ENCODE results near the gene GMFB.
"Not testable (repeated sequence)": the region's sequence is repeated elsewhere in the genome, so short reads cannot be mapped to it uniquely, and the experiment has no call there.

GMFB gene

DNA sequence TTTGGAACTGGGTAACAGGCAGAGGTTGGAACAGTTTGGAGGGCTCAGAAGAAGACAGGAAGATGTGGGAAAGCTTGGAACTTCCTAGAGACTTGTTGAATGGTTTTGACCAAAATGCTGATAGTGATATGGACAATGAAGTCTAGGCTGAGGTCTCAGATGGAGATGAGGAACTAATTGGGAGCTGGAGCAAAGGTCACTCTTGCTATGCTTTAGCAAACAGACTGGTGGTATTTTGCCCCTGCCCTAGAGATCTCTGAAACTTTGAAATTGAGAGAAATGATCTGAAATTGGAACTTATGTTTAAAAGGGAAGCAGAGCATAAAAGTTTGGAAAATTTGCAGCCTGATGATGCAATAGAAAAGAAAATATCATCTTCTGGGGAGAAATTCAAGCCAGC lies 30.2 kb downstream of the GMFB start:
- not testable (repeated sequence) for DNase-seq (ENCODE audit: low read depth, low spot score)

DNA sequence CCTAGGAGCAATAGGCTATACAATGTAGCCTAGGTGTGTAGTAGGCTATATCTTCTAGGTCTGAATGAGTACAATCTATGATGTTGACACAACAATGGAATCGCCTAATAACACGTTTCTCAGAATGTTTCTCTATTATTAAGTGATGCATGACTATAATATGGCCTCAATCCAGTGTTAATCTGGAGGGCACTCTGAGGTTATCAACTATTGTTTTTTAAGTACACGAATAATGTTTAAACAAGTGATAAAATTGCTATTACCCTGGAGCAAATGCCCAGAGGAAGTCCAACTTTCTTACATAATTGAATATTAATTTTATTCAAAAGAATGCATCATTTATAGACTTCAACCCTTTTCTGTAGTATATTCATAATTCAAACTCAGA lies 31.2 kb downstream of the GMFB start:
- DNase-seq (ENCODE audit: low read depth, low spot score): no peak

DNA sequence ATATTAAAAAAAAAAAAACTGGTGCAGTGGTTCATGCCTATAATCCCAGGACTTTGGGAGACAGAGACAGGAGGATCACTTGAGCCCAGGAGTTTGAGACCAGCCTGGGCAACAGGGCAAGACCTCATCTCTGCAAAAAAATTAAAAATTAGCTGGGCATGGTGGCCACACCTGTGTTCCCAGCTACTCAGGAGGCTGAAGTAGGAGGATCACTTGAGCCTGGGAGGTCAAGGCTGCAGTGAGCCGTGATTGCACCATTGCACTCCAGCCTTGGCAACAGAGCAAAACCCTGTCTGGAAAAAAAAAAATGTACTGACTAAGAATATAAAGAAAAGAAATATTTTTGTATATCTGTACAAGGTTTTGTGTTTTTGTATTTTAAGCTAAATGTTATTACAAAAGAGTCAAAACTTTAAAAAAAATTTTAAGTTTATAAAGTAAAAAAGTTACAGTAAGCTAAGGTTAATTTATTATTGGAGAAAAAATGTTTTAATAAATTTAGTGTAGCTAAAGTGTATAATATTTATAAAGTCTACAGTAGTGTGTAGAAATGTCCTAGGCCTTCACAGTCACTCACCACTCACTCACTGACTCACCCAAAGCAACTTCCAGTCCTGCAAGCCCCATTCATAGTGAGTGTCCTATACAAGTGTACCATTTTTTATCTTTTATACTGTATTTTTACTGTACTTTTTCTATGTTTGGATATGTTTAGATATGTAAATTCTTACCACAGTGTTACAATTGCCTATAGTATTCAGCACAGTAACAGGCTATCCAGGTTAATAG lies 31.8 kb downstream of the GMFB start:
- not testable (repeated sequence) for DNase-seq (ENCODE audit: low read depth, low spot score)

DNA sequence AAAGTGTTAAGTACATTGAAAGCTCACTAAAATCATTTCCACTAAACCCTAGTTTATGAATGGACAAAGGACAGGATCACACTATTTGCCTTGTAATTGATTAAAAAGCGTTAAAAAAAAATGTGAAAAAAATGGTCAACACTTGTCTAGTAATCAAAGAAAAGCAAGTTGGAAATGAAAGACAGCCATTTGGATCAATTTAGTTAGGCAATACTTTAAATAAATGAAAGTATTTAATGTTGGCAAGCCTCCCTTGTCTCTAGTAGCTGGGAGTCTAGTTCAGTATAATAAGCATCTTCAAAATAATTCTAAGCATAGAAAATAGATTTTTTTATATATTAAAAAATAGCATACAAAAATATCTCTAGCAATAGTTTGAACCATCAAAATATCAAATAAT lies 33.4 kb downstream of the GMFB start:
- DNase-seq (ENCODE audit: low read depth, low spot score): no peak

DNA sequence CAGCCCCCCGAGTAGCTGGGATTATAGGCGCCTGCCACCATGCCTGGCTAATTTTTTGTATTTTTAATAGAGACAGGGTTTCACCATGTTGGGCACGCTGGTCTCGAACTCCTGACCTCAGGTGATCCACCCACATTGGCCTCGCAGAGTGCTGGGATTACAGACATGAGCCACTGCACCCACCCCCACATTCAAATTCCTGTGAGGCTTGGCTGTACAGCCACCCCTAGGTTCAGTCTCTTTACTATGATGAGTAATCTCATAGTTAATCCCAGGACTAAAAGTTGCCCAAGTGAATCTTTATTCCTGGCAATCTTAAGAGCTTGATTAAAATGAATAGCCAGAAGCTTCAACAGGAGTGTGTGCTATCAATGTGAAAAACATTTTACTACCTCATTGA lies 34.8 kb downstream of the GMFB start:
- not testable (repeated sequence) for DNase-seq (ENCODE audit: low read depth, low spot score)

DNA sequence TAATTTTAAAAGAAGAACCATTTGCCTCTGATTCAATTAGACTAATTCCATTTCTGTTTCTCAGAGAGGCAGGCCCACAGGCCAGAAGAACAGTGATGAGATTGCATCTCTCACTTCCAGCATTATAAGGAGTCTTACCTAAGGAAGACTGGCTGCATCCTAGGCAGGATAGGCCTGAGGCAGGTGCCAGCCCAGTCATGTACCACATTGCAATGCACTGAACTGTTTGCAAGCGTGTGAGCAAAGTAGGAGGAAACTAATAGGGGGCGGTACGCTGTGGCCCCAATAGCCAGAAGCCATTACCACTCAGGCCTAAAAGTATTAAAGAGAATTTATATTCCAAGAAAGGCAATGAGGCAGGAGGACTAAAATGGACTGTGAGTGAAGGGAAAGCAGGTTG lies 35.5 kb downstream of the GMFB start:
- DNase-seq (ENCODE audit: low read depth, low spot score): no peak

DNA sequence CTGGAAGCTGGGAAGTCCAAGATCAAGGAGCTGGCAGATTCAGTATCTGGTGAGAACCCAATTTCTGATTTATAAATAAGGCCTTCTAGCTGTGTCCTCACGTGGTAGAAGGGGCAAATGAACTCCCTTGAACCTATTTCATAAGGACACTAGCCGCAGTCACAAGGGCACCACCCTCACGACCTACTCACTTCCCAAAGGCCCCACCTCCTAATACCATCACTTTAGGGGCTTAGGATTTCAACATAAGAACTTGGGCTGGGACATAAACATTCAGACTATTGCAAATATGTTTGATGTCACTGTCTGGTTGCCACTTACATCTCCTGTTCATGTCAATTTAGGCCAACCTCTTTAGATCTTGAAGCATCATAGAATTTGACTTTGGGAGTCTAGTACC lies 36.8 kb downstream of the GMFB start:
- DNase-seq (ENCODE audit: low read depth, low spot score): no peak

DNA sequence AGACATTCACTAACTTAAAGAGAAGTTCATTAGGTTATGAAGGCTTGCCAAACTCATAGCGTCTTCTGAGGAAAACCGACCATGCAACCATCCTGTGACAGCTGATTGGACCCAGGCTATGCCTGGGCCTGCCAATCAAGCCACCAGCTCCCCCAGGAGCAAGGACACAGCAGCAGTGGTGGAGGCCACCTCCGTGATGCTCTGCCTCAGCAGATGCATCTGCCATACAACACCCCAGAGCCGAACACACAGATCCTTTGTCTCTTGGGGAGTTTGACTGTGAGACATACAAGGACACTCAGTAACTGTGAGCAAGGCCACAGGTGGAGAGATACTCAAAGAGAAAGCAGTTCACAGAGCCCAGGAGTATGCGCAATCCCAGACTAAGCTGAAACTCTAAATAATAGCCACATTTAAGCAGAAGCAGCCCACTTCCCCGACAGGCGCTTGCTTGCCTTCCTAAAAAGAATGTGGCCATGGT lies 37.6 kb downstream of the GMFB start:
- DNase-seq (ENCODE audit: low read depth, low spot score): no peak

DNA sequence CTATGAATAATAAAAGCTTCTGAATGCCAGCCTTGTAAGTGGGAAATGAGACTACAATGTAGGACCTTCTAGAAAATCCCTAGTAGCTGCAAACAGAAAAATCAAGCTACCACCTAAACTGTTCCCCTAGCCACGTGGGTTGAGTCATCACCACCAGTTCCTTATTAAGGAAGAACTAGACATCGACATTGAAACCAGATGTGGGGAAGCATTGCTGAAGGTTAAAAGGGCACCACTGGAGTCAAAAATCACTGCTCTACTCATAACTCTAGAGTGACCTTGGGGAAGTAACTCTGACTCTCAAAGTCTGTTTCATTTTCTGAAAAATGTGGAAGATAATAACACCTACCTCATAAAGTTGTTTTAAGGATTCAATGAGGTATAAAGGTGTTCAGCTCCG lies 38.2 kb downstream of the GMFB start:
- DNase-seq (ENCODE audit: low read depth, low spot score): no peak

DNA sequence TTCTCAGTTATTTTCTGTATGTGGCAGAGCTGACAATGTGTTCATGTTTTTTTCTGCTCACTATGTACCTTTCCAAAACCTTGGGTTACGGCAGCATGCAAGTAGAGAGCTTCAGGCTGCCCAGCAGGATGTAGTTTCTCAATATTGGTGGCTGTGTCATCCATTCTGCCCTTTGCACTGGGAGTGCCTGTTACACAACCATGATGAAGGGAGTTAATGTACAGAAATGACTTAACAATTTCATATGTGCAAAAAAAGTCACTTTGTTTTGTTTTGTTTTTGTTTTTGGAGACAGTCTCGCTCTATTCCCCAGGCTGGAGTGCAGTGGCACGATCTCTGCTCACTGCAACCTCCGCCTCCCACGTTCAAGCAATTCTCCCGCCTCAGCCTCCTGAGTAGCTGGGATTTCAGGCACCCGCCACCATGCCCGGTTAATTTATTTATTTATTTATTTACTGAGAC lies 41.5 kb downstream of the GMFB start:
- DNase-seq (ENCODE audit: low read depth, low spot score): no peak

DNA sequence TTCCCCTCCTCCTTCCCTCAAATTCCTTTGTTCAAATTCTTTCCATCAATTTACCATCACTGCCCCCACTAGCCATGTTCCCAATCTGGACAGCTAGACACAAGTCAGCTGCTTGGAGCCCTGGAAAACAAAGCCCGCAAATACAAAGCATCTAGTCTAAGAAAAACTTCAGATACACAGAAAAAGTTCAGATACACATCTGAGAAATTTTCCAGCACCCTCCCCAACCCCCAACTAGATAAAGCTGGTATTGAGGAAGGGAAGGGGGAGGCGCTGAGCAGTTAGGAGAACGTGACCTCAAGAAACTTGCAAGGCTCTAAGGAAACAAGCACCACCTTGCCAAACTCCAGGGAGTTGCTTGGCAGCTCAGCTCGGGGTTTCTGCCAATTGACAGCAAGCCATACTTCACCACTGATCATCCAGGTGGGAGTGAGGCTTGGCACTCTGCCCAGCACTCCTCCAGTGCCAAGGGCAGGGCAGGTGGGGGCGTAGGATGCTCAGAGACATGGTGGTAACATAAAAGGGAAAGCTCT lies 42.6 kb downstream of the GMFB start:
- no peak for DNase-seq (ENCODE audit: low read depth, low spot score)

DNA sequence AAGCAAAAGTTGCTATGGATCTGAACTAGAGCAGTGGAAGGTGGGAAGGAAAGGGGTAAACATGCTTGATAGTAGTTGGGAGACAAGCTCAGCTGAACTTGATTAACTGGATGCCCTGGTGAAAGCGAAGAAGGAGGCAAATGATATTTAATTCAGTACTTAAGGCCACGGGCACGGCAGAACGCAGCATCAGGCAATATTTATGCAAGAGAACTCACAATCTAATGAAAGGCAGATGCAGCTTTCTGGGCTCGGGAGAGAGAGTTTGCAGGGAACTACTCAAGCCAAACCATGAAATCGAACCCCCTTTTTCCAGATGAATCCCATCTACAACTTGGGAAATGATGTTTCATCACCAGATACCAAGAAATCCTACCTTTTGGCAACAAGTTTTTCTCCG lies 44.1 kb downstream of the GMFB start:
- DNase-seq (ENCODE audit: low read depth, low spot score): no peak

DNA sequence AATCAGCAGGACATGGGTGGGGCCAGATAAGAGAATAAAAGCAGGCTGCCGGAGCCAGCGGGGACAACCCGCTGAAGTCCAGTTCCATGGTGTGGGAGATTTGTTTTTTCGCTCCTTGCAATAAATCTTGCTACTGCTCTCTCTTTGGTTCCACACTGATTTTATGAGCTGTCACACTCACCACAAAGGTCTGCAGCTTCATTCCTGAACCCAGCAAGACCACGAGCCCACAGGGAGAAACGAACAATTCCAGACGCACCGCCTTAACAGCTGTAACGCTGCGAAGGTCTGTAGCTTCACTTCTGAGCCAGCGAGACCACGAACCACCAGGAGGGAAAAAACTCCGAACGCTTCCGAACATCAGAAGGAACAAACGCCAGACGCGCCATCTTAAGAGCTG lies 44.8 kb downstream of the GMFB start:
- no peak for DNase-seq (ENCODE audit: low read depth, low spot score)

DNA sequence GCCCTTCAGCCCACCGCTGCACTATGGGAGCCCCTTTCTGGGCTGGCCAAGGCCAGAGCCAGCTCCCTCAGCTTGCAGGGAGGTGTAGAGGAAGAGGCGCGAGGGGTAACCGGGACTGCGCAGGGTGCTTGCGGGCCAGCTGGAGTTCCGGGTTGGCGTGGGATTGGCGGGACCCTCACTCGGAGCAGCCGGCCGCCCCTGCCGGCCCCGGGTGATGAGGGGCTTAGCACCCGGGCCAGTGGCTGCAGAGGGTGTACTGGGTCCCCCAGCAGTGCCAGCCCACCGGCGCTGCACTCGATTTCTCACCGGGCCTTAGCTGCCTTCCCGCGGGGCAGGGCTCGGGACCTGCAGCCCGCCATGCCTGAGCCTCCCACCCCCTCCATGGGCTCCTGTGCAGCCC lies 45.8 kb downstream of the GMFB start:
- not testable (repeated sequence) for DNase-seq (ENCODE audit: low read depth, low spot score)

DNA sequence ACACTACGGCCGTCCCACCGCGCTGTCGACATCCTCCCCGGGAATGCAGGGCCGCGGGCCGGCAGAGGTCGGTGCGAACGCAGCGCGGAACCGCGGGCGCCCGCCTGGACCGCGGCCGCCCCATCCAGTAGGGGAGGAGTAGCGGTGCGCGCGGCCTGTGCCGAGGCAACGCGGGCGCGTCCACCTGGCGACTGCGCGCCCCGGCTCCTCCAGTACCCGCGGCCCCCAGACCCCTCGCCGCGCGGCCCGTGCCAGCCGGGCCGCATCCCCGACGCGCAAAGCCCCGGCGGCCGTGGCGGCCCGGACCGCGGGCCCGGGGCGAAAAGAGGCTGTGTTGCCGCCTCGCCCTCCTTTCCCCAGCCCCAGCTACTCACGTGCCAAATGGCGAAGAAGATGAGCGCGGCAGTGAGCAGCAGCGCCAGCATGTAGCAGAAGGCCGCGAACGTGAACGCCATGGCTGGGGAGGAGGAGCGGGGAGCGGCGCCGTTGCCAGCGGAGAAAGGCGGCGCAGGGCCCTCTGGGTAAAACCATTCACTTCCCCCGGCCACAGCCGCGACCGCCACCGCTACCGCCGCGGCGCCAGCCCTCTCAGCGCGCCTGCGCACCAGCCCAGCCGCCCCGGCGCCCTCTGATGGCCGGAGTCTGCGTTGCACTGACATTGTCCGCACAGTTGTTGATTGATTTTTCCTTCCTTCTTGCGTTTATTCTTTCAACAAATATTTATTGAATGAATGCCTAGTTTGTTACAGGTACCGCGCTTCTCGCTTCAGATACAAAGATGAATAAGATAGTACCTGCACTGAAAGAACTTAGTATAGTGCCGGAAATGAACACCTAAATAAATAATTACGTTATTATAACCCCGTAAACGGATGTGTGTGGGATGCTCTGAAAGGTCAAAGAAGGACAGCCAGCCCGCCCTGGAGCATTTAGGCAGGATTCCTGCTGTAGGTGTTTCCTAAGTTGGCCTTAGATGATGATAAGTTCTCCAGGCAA lies 47.6 kb downstream of the GMFB start, which contains the start of gene CNIH1:
Gene CNIH1, minus strand, starts transcription at position 502 of the 996 bp plus-strand sequence. Its CDS starts 47 bp downstream, at position 455.
- DNase-seq (ENCODE audit: low read depth, low spot score): peak; percentile 85

DNA sequence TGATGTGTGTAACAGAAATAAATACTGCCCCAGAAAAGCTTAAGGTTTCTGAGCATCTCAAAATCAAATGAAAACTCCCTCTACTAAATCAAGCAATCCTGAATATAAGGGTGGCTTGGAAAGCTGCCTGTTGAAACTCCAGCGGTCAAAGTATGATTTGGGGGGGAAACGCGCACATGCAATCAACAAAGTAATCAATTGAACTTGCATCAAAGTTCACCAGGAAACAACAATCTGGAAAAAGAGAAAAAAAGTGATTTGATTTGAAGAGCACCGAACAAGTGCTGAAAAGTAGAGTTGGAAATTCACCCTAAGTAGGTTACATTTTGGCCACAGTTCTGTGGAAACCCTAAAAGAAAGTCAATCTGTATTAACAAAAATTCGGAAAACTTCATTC lies 48.3 kb downstream of the GMFB start:
- no peak for DNase-seq (ENCODE audit: low read depth, low spot score)

DNA sequence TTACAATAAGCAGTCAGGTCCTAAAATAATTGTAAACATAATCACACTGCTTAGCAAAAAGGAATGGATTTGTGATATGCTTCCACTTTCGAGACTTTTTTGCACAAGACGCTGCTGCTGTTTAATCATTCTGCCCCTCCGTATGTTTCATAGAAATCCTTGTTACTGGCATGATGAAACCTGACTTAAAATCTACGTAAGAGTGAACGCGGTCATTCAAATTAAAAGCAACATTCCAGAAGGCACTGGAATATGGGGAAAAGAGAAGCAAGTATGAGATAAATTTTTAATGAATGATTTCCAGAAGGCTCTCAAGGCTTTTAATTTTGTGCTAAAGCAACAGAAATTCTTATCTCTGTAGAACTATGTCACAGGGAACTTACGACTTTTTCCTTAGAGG lies 48.7 kb downstream of the GMFB start:
- no peak for DNase-seq (ENCODE audit: low read depth, low spot score)

DNA sequence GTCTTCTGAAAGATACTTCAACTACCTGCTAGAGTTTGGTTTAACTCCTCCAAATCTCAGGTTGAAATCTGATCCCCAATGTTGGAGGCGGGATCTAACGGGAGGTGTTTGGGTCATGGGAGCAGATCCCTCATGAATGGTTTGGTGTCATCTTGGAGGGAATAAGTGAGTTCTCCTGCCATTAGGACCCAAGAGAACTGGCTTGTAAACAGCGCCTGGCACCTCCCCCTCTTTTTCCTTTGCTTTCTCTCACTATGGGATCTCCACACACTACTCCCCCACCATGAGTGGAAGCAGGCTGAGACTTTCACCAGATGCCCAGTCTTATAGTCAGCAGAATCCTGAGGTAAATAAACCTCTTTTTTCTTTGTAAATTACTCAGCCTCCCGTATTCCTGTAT lies 50.1 kb downstream of the GMFB start:
- no peak for DNase-seq (ENCODE audit: low read depth, low spot score)

DNA sequence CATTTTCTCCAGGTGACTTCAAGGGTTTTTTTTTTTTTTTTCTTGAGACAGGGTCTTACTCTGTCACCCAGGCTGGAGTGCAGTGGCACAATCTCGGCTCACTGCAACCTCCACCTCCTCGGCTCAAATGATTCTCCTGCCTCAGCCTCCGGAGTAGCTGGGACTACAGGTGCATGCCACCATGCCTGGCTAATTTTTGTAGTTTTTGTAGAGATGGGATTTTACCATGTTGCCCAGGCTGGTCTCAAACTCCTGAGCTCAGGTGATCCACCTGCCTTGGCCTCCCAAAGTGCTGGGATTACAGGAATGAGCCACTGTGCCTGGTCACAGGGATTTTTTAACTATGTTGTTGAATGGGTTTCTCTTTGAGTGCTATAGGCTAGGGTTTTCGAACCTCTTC lies 50.8 kb downstream of the GMFB start:
- DNase-seq (ENCODE audit: low read depth, low spot score): not testable (repeated sequence)

DNA sequence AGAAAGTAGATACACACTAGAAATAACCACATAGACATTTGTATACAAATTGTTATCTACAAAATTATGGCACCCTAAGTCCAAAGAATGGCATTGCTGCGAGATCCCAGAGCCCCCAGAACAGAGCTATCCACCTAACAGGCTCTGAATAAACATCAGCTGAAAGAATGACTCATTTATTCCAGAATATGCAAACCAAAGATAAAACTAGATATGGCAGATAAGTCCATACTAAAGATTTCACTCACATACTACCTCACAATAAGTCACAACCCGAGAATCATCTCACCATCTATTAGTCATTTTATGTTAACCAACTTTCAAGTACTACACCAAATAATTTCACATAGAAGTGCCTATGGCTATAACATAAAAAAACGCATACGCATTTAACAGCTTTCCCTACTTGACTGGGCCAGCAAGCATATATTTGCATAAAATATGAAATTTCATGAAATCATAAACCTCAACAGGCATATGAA lies 53.2 kb downstream of the GMFB start:
- DNase-seq (ENCODE audit: low read depth, low spot score): no peak

DNA sequence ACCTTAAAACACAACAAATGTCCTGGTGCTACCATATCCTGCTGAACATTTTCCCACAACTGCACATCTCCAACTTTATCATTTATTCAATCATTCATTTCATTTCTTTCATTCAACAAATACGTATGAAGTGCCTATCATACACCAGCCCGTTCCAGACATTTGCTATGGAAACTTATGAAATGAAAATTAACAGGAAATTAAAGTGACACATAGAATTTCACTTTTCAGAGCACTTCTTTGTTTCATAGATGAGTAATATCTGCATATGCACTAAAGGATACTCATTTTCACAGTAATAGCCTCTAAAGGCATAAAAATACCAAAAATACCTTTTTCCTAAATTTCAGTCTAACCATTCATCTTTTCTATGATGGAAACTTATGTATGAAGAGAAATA lies 60.3 kb downstream of the GMFB start:
- DNase-seq (ENCODE audit: low read depth, low spot score): no peak

DNA sequence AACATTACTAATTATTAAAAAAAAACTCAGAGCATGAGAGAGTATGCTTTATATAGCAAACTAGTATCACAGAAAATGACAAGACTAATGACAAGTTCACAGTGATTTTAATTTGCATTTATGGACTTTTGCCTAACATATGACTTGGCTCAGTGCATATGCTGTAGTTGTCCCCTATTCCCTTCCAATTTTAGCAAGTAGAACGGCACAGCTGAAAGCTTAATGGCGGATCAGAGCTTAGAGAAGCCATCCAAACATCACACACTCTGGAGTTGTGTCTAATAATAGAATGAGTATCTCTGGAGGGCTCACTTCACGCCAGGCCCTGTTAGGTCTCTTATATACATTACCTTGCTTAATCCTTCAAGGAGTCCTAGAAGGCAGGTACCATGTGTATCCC lies 60.9 kb downstream of the GMFB start:
- no peak for DNase-seq (ENCODE audit: low read depth, low spot score)

All from activated CD4-positive, CD25-positive, alpha-beta regulatory T cell treated with anti-CD3 and anti-CD28 coated beads, Interleukin-2, amount 50 U/mL, for 16 hours (primary cell).